Measurements from ENCODE around the gene CWC25.

GRCh38 chr17:38868817-38869525, 43.9 kb upstream of the CWC25 start:
- peak in 4 of 7 experiments; percentile 21 to 40 (median 30) for TF ChIP-seq CTCF (IDR thresholded peaks at IDR 0.05)
- no peak for TF ChIP-seq POLR2A (IDR thresholded peaks at IDR 0.05)

Data from body of pancreas (tissue), 4 donors.